ENCODE results near the gene ITGA1.
"Not testable (repeated sequence)": the region's sequence is repeated elsewhere in the genome, so short reads cannot be mapped to it uniquely, and the experiment has no call there.

The ITGA1 gene

GRCh38 chr5:52831786-52832511, 44.2 kb downstream of the ITGA1 start:
- DNase-seq (ENCODE audit: low read depth in 2 of 2), result no peak

GRCh38 chr5:52834320-52834719, 46.6 kb downstream of the ITGA1 start:
- no peak for DNase-seq (ENCODE audit: low read depth in 2 of 2)

GRCh38 chr5:52837068-52837467, 49.4 kb downstream of the ITGA1 start:
- no peak for DNase-seq (ENCODE audit: low read depth in 2 of 2)

- DNase-seq (ENCODE audit: low read depth in 2 of 2), result no peak
Measured at GRCh38 chr5:52837591-52838001, 49.9 kb downstream of the ITGA1 start.

GRCh38 chr5:52838326-52839015, 50.8 kb downstream of the ITGA1 start:
- DNase-seq (ENCODE audit: low read depth in 2 of 2), result no peak

- DNase-seq (ENCODE audit: low read depth in 2 of 2), result no peak
Measured at GRCh38 chr5:52839285-52839684, 51.6 kb downstream of the ITGA1 start.

- no peak for DNase-seq (ENCODE audit: low read depth in 2 of 2)
Measured at GRCh38 chr5:52840277-52841050, 52.7 kb downstream of the ITGA1 start.

GRCh38 chr5:52841114-52841513, 53.4 kb downstream of the ITGA1 start:
- no peak for DNase-seq (ENCODE audit: low read depth in 2 of 2)

- no peak for DNase-seq (ENCODE audit: low read depth in 2 of 2)
Measured at GRCh38 chr5:52842111-52842510, 54.4 kb downstream of the ITGA1 start.

- no peak for DNase-seq (ENCODE audit: low read depth in 2 of 2)
Measured at GRCh38 chr5:52844885-52845284, 57.2 kb downstream of the ITGA1 start.

GRCh38 chr5:52846182-52846842, 58.6 kb downstream of the ITGA1 start:
- no peak for DNase-seq (ENCODE audit: low read depth in 2 of 2)

GRCh38 chr5:52848688-52849087, 61.0 kb downstream of the ITGA1 start:
- DNase-seq (ENCODE audit: low read depth in 2 of 2), result not testable (repeated sequence)

GRCh38 chr5:52849544-52849943, 61.8 kb downstream of the ITGA1 start:
- no peak for DNase-seq (ENCODE audit: low read depth in 2 of 2)

- DNase-seq (ENCODE audit: low read depth in 2 of 2), result no peak
Measured at GRCh38 chr5:52853650-52854049, 65.9 kb downstream of the ITGA1 start.

GRCh38 chr5:52854301-52854700, 66.6 kb downstream of the ITGA1 start:
- DNase-seq (ENCODE audit: low read depth in 2 of 2), result no peak

- no peak for DNase-seq (ENCODE audit: low read depth in 2 of 2)
Measured at GRCh38 chr5:52854949-52855348, 67.2 kb downstream of the ITGA1 start.

GRCh38 chr5:52856564-52856963, 68.8 kb downstream of the ITGA1 start:
- DNase-seq (ENCODE audit: low read depth in 2 of 2), result no peak

GRCh38 chr5:52859628-52860027, 71.9 kb downstream of the ITGA1 start:
- no peak for DNase-seq (ENCODE audit: low read depth in 2 of 2)

- DNase-seq (ENCODE audit: low read depth in 2 of 2), result no peak
Measured at GRCh38 chr5:52861368-52861767, 73.7 kb downstream of the ITGA1 start.

- DNase-seq (ENCODE audit: low read depth in 2 of 2), result no peak
Measured at GRCh38 chr5:52863715-52864290, 76.1 kb downstream of the ITGA1 start.

- DNase-seq (ENCODE audit: low read depth in 2 of 2), result no peak
Measured at GRCh38 chr5:52864371-52864770, 76.7 kb downstream of the ITGA1 start.

GRCh38 chr5:52864884-52865283, 77.2 kb downstream of the ITGA1 start:
- no peak for DNase-seq (ENCODE audit: low read depth in 2 of 2)

Data from stimulated activated CD8-positive, alpha-beta memory T cell treated with anti-CD3 and anti-CD28 coated beads, Interleukin-7, amount 100 ng/mL, for 1 hour (primary cell).